HepG2 (cell line): ENCODE measurements around the gene HECTD1. TPM values are rescaled to one million over a fixed set of nuclear protein-coding genes. Genes with fewer than 3 reads are reported as not detected.

Experiments
- AGO2 ChIP-seq: fragments of 200-400 bp; formaldehyde crosslinking; optimal IDR thresholded peaks from 2 replicates; pipeline ENCODE3; 2017; ENCODE audit warnings: mild to moderate bottlenecking, low read depth, low read length, moderate library complexity
- GFI1 ChIP-seq: sonication (generic); formaldehyde crosslinking; IDR thresholded peaks from 2 replicates; pipeline ENCODE4 v1.5.0; 2020; ENCODE audit warnings: missing genetic modification reagents, mild to moderate bottlenecking, borderline replicate concordance
- IKZF1 ChIP-seq: fragments of 450-650 bp; IDR thresholded peaks from 2 replicates; pipeline ENCODE4 v1.7.1; 2016
- ISL2 ChIP-seq: sonication (generic); formaldehyde crosslinking; IDR thresholded peaks from 2 replicates; pipeline ENCODE4 v1.5.0; 2020; ENCODE audit warnings: missing genetic modification reagents
- KLF13 ChIP-seq: sonication (generic); formaldehyde crosslinking; IDR thresholded peaks from 2 replicates; pipeline ENCODE4 v1.4.0; 2020; ENCODE audit warnings: mild to moderate bottlenecking, missing genetic modification reagents
- PAXIP1 ChIP-seq: sonication (generic); formaldehyde crosslinking; conservative IDR thresholded peaks from 2 replicates; pipeline ENCODE4 v1.4.0; 2020; ENCODE audit warnings: mild to moderate bottlenecking, missing genetic modification reagents, moderate library complexity
- PLRG1 ChIP-seq: fragments of 450-650 bp; conservative IDR thresholded peaks from 2 replicates; pipeline ENCODE4 v1.6.1; 2016
- SOX5 ChIP-seq: IDR thresholded peaks from 2 replicates; pipeline ENCODE4 v1.6.1; 2016; ENCODE audit warnings: borderline replicate concordance
- SP5 ChIP-seq: IDR thresholded peaks from 2 replicates; pipeline ENCODE4 v1.6.1; 2016; ENCODE audit warnings: low read depth, borderline replicate concordance
- ZMAT5 ChIP-seq: sonication (generic); formaldehyde crosslinking; IDR thresholded peaks from 2 replicates; pipeline ENCODE4 v1.5.0; 2020; ENCODE audit warnings: mild to moderate bottlenecking, low read depth, missing genetic modification reagents, borderline replicate concordance
- ZNF280B ChIP-seq: sonication (generic); formaldehyde crosslinking; IDR thresholded peaks from 2 replicates; pipeline ENCODE4 v1.5.0; 2020; ENCODE audit warnings: missing genetic modification reagents, mild to moderate bottlenecking, borderline replicate concordance
- ZNF407 ChIP-seq: sonication (generic); formaldehyde crosslinking; IDR thresholded peaks from one replicate; pipeline ENCODE4 v1.5.1; 2020; ENCODE audit warnings: mild to moderate bottlenecking, missing genetic modification reagents; ENCODE audit errors: not compliant biosample characterization
- ZNF547 ChIP-seq: sonication (generic); formaldehyde crosslinking; IDR thresholded peaks from 2 replicates; pipeline ENCODE4 v1.5.1; 2020; ENCODE audit warnings: mild to moderate bottlenecking, missing genetic modification reagents
- polyA plus RNA-seq, 8 experiments: library from polyadenylated mRNA; depleted of rRNA in 3 of 8; stranded (reverse) in 7 of 8; unstranded in 1 of 8; fragments of >200 nt; fragmentation: Illumina TruSeq in 4 of 8; extraction: Trizol in 4 of 8; gene quantifications; 2 replicates each; pipeline versions ENCODE4 v1.2.1 to v1.2.3, GENCODE V29; 2011 to 2016; ENCODE audit warnings: low read depth in 4 of 8, missing spikeins in 1 of 8, mixed read lengths in 1 of 8; ENCODE audit not compliant: insufficient read depth in 1 of 8
- total RNA-seq, 5 experiments: library from RNA; depleted of rRNA; stranded (reverse); fragments of >200 nt; fragmentation: Illumina TruSeq; extraction: Trizol; gene quantifications; 2 replicates each; pipeline ENCODE4 v1.2.3, GENCODE V29; 2016; ENCODE audit warnings: low read depth in 1 of 5

The HECTD1 gene
- total and polyA plus RNA-seq, 2 of the 13 experiments (the other 11 are each of a cell fraction or from before 2014, with no cell fraction given) = 312 to 560 TPM

- TF ChIP-seq ZNF280B (CRISPR knock-in tag) = 0 out of 2 replicates have a peak, but pooled peaks have one; percentile 32
- TF ChIP-seq GFI1 = 0 out of 2 replicates have a peak, but pooled peaks have one; percentile 44
- TF ChIP-seq PLRG1 = no peak
- TF ChIP-seq PAXIP1 (CRISPR knock-in tag) = peak; percentile 52; the same call in 1 of the 2 replicates
- peak; percentile 57 for TF ChIP-seq ISL2 (CRISPR knock-in tag)
- TF ChIP-seq ZNF547 (CRISPR knock-in tag) = no peak
- TF ChIP-seq SP5 (CRISPR knock-in tag) = peak; percentile 85
- no peak for TF ChIP-seq ZMAT5 (CRISPR knock-in tag)
- no peak for TF ChIP-seq AGO2
- 0 out of 2 replicates have a peak, but pooled peaks have one; percentile 43 for TF ChIP-seq IKZF1
- no peak for TF ChIP-seq KLF13 (CRISPR knock-in tag)
- TF ChIP-seq ZNF407 (CRISPR knock-in tag) = no peak
- peak; percentile 23; the same call in 1 of the 2 replicates for TF ChIP-seq SOX5 (CRISPR knock-in tag)
Observed at GRCh38 chr14:31251028-31251958, 43.7 kb upstream of the HECTD1 start (continued).
